ENCODE measurements around the gene TEC. TPM values are rescaled to one million over a fixed set of nuclear protein-coding genes. Genes with fewer than 3 reads are reported as not detected.

The TEC gene
- total and polyA plus RNA-seq, 9 donors, result 0.43 to 4.0 (median 1.4) TPM

GRCh38 chr4:48270523-48270897, 872 bp upstream of the TEC start:
- H3K36me3 ChIP-seq, result no peaks in the 10 kb centered on the region
- intact Hi-C loops (cut with DNase I), result no loop called here
- no peak overlapping the region for H3K4me3 ChIP-seq
- WGBS, 3 donors, result 69 to 72% (median 71%) methylated on average over 3 of the region's 3 CpGs
- TF ChIP-seq CTCF (IDR thresholded peaks at IDR 0.05), result no peak
- H3K4me1 ChIP-seq (ENCODE audit: insufficient read depth), result peaks cover 1% of the 10 kb centered on the region
- no peaks in the 10 kb centered on the region for H3K9me3 ChIP-seq
- H3K27me3 ChIP-seq, result no peaks in the 10 kb centered on the region
- peak overlapping the region in 1 of 2 donors; percentile 62 for H3K27ac ChIP-seq
- DNase-seq, result no peak

GRCh38 chr4:48269861-48270522, 354 bp upstream of the TEC start:
- Histone ChIP-seq H3K36me3 (no peaks in the 10 kb centered on the region), H3K4me3 (peak overlapping the region; percentile 80), H3K4me1 (ENCODE audit: insufficient read depth) (peaks cover 1% of the 10 kb centered on the region), H3K27ac (peak overlapping the region; percentile 15 to 62), H3K27me3 (no peaks in the 10 kb centered on the region), H3K9me3 (no peaks in the 10 kb centered on the region)
- intact Hi-C loops (cut with DNase I), result no loop called here
- no peak for TF ChIP-seq POLR2A (IDR thresholded peaks at IDR 0.05)
- no peak for TF ChIP-seq CTCF (IDR thresholded peaks at IDR 0.05)
- no peak for TF ChIP-seq EP300 (IDR thresholded peaks at IDR 0.05)
- DNase-seq, result peak; percentile 76 to 85 (median 84)
- 4 to 7% (median 5%) methylated on average over 21 to 41 of the region's 41 CpGs for WGBS, 3 donors

- no peak for DNase-seq
- H3K27me3 ChIP-seq, result no peaks in the 10 kb centered on the region
- H3K9me3 ChIP-seq, result no peaks in the 10 kb centered on the region
- H3K36me3 ChIP-seq, result no peaks in the 10 kb centered on the region
- H3K4me3 ChIP-seq, result no peak overlapping the region
- TF ChIP-seq POLR2A (IDR thresholded peaks at IDR 0.05) (no peak), CTCF (IDR thresholded peaks at IDR 0.05) (no peak), EP300 (IDR thresholded peaks at IDR 0.05) (no peak)
- 81 to 94% (median 86%) methylated on average over 3 of the region's 3 CpGs for WGBS, 3 donors
- no peak overlapping the region for H3K27ac ChIP-seq
- intact Hi-C loops (cut with DNase I), result no loop called here
- peaks cover 1% of the 10 kb centered on the region for H3K4me1 ChIP-seq (ENCODE audit: insufficient read depth)
These were observed 2.1 kb downstream of the TEC start for GRCh38 chr4:48267574-48267973.

GRCh38 chr4:48266781-48267180, 2.9 kb downstream of the TEC start:
- Histone ChIP-seq H3K4me1 (ENCODE audit: insufficient read depth) (peaks cover 1% of the 10 kb centered on the region), H3K36me3 (no peaks in the 10 kb centered on the region), H3K27ac (no peak overlapping the region), H3K4me3 (no peak overlapping the region), H3K9me3 (no peaks in the 10 kb centered on the region), H3K27me3 (no peaks in the 10 kb centered on the region)
- no peak for TF ChIP-seq EP300 (IDR thresholded peaks at IDR 0.05)
- no peak for TF ChIP-seq CTCF (IDR thresholded peaks at IDR 0.05)
- TF ChIP-seq POLR2A (IDR thresholded peaks at IDR 0.05), result no peak
- DNase-seq, result no peak
- intact Hi-C loops (cut with DNase I), result no loop called here
- WGBS, 3 donors, result 59 to 73% (median 69%) methylated on average over 4 of the region's 4 CpGs
